Neural cell (in vitro differentiated cells): ENCODE measurements around the gene TAC4. TPM values are rescaled to one million over a fixed set of nuclear protein-coding genes. Genes with fewer than 3 reads are reported as not detected.

Source experiments
- H2AFZ ChIP-seq: fragments of 200-600, 300-800 bp; sonication (generic), shearing (Covaris generic); 2 replicates; pipeline ENCODE4 v1.6.0; 2014; ENCODE audit warnings: low read depth, mild to moderate bottlenecking, antibody characterized with exemption, low read length, moderate library complexity
- H3F3A ChIP-seq: fragments of 200-600 bp; shearing (Covaris generic); 2 replicates; pipeline ENCODE4 v1.6.1; 2016; ENCODE audit warnings: mild to moderate bottlenecking, moderate library complexity, mixed read lengths, antibody characterized with exemption, low read length; ENCODE audit not compliant: insufficient read depth, poor library complexity, severe bottlenecking
- H3K27ac ChIP-seq: fragments of 200-600, 300-800 bp; sonication (generic), shearing (Covaris generic); 2 replicates; pipeline ENCODE4 v1.5.1; 2014; ENCODE audit warnings: mild to moderate bottlenecking, low read length, moderate library complexity
- H3K27me3 ChIP-seq: fragments of 300-800, 200-600 bp; sonication (generic), shearing (Covaris generic); 2 replicates; pipeline ENCODE4 v1.6.0; 2014; ENCODE audit warnings: mild to moderate bottlenecking, low read depth, low read length, moderate library complexity; ENCODE audit not compliant: insufficient read depth
- H3K36me3 ChIP-seq: fragments of 300-800, 200-600 bp; sonication (generic), shearing (Covaris generic); 2 replicates; pipeline ENCODE4 v1.5.1; 2014; ENCODE audit warnings: mild to moderate bottlenecking, antibody characterized with exemption, low read length, moderate library complexity; ENCODE audit not compliant: insufficient read depth
- H3K4me2 ChIP-seq: fragments of 300-800, 200-600 bp; sonication (generic), shearing (Covaris generic); 2 replicates; pipeline ENCODE4 v1.6.0; 2014; ENCODE audit warnings: mild to moderate bottlenecking, low read length
- H3K4me3 ChIP-seq: fragments of 300-800, 200-600 bp; sonication (generic), shearing (Covaris generic); 2 replicates; pipeline ENCODE4 v1.5.1; 2014; ENCODE audit warnings: mild to moderate bottlenecking, low read length, moderate library complexity
- H3K79me2 ChIP-seq: fragments of 200-600 bp; shearing (Covaris generic); replicated peaks from 2 replicates; pipeline ENCODE4 v1.6.0; 2014; ENCODE audit warnings: mild to moderate bottlenecking, low read length, moderate library complexity; ENCODE audit not compliant: insufficient read depth
- H3K9ac ChIP-seq: fragments of 300-800, 200-600 bp; sonication (generic), shearing (Covaris generic); 2 replicates; pipeline ENCODE4 v1.6.1; 2016; ENCODE audit warnings: mild to moderate bottlenecking, low read length, mixed read lengths
- H3K9me2 ChIP-seq: fragments of 200-600 bp; shearing (Covaris generic); 2 replicates; pipeline ENCODE4 v1.6.1; 2016; ENCODE audit warnings: mild to moderate bottlenecking, low read length, mixed read lengths; ENCODE audit not compliant: insufficient read depth
- H3K9me3 ChIP-seq: fragments of 200-600, 300-800 bp; sonication (generic), shearing (Covaris generic); 2 replicates; pipeline ENCODE4 v1.6.1; 2016; ENCODE audit warnings: mild to moderate bottlenecking, mixed run types, low read length, moderate library complexity, mixed read lengths
- H4K20me1 ChIP-seq: fragments of 200-600 bp; shearing (Covaris generic); 2 replicates; pipeline ENCODE4 v1.6.1; 2016; ENCODE audit warnings: mild to moderate bottlenecking, mixed run types; ENCODE audit not compliant: insufficient read depth
- EP300 ChIP-seq: fragments of 450-650 bp; conservative IDR thresholded peaks from 2 replicates; pipeline ENCODE4 v1.6.1; 2014; ENCODE audit warnings: antibody characterized with exemption, mild to moderate bottlenecking, moderate library complexity; ENCODE audit not compliant: poor library complexity, severe bottlenecking
- EZH2 ChIP-seq: fragments of 200-600, 300-800 bp; shearing (Covaris generic), sonication (generic); IDR thresholded peaks from 2 replicates; pipeline ENCODE4 v1.6.1; 2014; ENCODE audit warnings: antibody characterized with exemption, low read length, borderline replicate concordance, mild to moderate bottlenecking; ENCODE audit not compliant: insufficient read depth, poor library complexity, severe bottlenecking
- MXI1 ChIP-seq: fragments of 450-650 bp; conservative IDR thresholded peaks from 2 replicates; pipeline ENCODE4 v1.6.1; 2014; ENCODE audit warnings: antibody characterized with exemption, mild to moderate bottlenecking; ENCODE audit not compliant: poor library complexity, severe bottlenecking
- POLR2AphosphoS5 ChIP-seq: IDR thresholded peaks from 2 replicates; pipeline ENCODE4 v1.6.1; 2012
- RAD21 ChIP-seq: fragments of 450-650 bp; conservative IDR thresholded peaks from 2 replicates; pipeline ENCODE4 v1.6.1; 2014; ENCODE audit warnings: antibody characterized with exemption, mild to moderate bottlenecking, moderate library complexity
- SMC3 ChIP-seq: fragments of 450-650 bp; conservative IDR thresholded peaks from 2 replicates; pipeline ENCODE4 v1.6.1; 2014; ENCODE audit warnings: antibody characterized with exemption, mild to moderate bottlenecking, moderate library complexity; ENCODE audit not compliant: poor library complexity
- TAF1 ChIP-seq: IDR thresholded peaks from 2 replicates; pipeline ENCODE4 v1.6.1; 2012; ENCODE audit warnings: low read depth
- polyA plus RNA-seq: library from polyadenylated mRNA; depleted of rRNA; stranded (reverse); fragments of >200 nt; gene quantifications from 2 replicates; pipeline ENCODE4 v1.2.3, GENCODE V29; 2014
- TF ChIP-seq, protein P1 (sequence below): fragments of 450-650 bp; IDR thresholded peaks from 2 replicates; pipeline ENCODE4 v1.5.1; 2014; ENCODE audit warnings: antibody characterized with exemption, mild to moderate bottlenecking, moderate library complexity; ENCODE audit not compliant: poor library complexity, severe bottlenecking
- TF ChIP-seq, protein P2 (sequence below): IDR thresholded peaks from 2 replicates; pipeline ENCODE4 v1.6.1; 2012; ENCODE audit warnings: borderline replicate concordance

The TAC4 gene
- polyA plus RNA-seq, 1 donor from 2014 or later = not detected

DNA sequence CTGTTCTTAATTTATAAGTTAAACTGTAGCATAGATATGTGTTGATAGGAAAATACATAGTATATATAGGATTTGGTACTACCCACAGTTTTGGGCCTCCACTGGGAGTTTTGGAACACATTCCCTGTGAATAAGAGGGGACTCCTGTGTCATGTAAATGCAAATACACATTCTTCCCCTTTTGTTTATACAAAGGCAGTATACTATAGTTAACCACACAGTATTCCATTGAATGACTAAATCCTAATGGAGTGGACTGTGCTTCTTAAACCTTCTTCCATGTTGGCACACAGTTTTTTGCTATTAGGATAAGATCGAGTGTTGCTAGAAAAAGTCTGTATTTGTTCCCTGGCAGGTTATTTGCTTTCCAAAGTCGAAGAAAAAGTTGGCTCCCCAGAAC is 22.2 kb downstream of the TAC4 start:
- H3K27ac ChIP-seq = no peak overlapping the region
- no peaks in the 10 kb centered on the region for H3K9me3 ChIP-seq
- peaks cover 21% of the 10 kb centered on the region for H3K36me3 ChIP-seq
- H2AFZ ChIP-seq = no peak overlapping the region
- H3K4me3 ChIP-seq = no peak overlapping the region
- TF ChIP-seq RAD21 = no peak
- TF ChIP-seq, protein P1, sequence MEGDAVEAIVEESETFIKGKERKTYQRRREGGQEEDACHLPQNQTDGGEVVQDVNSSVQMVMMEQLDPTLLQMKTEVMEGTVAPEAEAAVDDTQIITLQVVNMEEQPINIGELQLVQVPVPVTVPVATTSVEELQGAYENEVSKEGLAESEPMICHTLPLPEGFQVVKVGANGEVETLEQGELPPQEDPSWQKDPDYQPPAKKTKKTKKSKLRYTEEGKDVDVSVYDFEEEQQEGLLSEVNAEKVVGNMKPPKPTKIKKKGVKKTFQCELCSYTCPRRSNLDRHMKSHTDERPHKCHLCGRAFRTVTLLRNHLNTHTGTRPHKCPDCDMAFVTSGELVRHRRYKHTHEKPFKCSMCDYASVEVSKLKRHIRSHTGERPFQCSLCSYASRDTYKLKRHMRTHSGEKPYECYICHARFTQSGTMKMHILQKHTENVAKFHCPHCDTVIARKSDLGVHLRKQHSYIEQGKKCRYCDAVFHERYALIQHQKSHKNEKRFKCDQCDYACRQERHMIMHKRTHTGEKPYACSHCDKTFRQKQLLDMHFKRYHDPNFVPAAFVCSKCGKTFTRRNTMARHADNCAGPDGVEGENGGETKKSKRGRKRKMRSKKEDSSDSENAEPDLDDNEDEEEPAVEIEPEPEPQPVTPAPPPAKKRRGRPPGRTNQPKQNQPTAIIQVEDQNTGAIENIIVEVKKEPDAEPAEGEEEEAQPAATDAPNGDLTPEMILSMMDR = no peak
- no peak for TF ChIP-seq EP300
- no peak for TF ChIP-seq TAF1
- TF ChIP-seq SMC3 = no peak
- TF ChIP-seq MXI1 = no peak
- no peak for TF ChIP-seq EZH2
- TF ChIP-seq POLR2AphosphoS5 = no peak
- TF ChIP-seq, protein P2, sequence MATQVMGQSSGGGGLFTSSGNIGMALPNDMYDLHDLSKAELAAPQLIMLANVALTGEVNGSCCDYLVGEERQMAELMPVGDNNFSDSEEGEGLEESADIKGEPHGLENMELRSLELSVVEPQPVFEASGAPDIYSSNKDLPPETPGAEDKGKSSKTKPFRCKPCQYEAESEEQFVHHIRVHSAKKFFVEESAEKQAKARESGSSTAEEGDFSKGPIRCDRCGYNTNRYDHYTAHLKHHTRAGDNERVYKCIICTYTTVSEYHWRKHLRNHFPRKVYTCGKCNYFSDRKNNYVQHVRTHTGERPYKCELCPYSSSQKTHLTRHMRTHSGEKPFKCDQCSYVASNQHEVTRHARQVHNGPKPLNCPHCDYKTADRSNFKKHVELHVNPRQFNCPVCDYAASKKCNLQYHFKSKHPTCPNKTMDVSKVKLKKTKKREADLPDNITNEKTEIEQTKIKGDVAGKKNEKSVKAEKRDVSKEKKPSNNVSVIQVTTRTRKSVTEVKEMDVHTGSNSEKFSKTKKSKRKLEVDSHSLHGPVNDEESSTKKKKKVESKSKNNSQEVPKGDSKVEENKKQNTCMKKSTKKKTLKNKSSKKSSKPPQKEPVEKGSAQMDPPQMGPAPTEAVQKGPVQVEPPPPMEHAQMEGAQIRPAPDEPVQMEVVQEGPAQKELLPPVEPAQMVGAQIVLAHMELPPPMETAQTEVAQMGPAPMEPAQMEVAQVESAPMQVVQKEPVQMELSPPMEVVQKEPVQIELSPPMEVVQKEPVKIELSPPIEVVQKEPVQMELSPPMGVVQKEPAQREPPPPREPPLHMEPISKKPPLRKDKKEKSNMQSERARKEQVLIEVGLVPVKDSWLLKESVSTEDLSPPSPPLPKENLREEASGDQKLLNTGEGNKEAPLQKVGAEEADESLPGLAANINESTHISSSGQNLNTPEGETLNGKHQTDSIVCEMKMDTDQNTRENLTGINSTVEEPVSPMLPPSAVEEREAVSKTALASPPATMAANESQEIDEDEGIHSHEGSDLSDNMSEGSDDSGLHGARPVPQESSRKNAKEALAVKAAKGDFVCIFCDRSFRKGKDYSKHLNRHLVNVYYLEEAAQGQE = no peak
- no peaks in the 10 kb centered on the region for H4K20me1 ChIP-seq
- H3K9ac ChIP-seq = no peak overlapping the region
- H3K79me2 ChIP-seq = no peaks in the 10 kb centered on the region
- H3F3A ChIP-seq = no peaks in the 10 kb centered on the region
- no peak overlapping the region for H3K4me2 ChIP-seq
- no peaks in the 10 kb centered on the region for H3K9me2 ChIP-seq
- H3K27me3 ChIP-seq = no peaks in the 10 kb centered on the region

DNA sequence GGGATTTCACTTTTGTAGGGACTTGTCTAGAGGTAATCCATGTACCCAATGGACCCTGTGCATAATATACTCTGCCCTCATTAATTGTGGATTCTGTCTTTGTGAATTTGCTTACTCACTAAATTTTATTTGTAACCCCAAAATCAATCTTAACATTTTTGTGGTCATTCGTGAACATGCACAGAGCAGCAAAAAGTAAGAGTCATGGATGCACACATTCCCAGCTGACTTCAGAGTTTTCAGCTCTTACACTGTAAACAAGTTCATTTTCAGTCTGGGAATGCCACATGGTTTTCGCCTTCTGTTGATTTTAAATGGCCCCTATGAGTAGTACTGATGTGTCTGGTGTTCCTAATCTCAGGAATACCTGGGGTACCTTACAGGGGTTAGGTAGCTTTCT is 24.3 kb downstream of the TAC4 start:
- no peaks in the 10 kb centered on the region for H3K27me3 ChIP-seq
- H3K4me2 ChIP-seq = no peak overlapping the region
- H3K36me3 ChIP-seq = peaks cover 21% of the 10 kb centered on the region
- no peak for TF ChIP-seq SMC3
- TF ChIP-seq, protein P2 = no peak
- no peak for TF ChIP-seq TAF1
- TF ChIP-seq EZH2 = no peak
- TF ChIP-seq, protein P1 = no peak
- no peak for TF ChIP-seq POLR2AphosphoS5
- no peak for TF ChIP-seq EP300
- TF ChIP-seq MXI1 = no peak
- TF ChIP-seq RAD21 = no peak
- no peaks in the 10 kb centered on the region for H3K9me2 ChIP-seq
- no peak overlapping the region for H2AFZ ChIP-seq
- no peak overlapping the region for H3K9ac ChIP-seq
- H4K20me1 ChIP-seq = no peaks in the 10 kb centered on the region
- peaks cover 6% of the 10 kb centered on the region for H3K79me2 ChIP-seq
- H3K9me3 ChIP-seq = no peaks in the 10 kb centered on the region
- H3F3A ChIP-seq = no peaks in the 10 kb centered on the region
- no peak overlapping the region for H3K27ac ChIP-seq
- no peak overlapping the region for H3K4me3 ChIP-seq
